Urinary bladder (tissue), 4 donors: Measurements from ENCODE around the gene PHLDB2. TPM values are rescaled to one million over a fixed set of nuclear protein-coding genes. Genes with fewer than 3 reads are reported as not detected.

Experiments
- DNase-seq: peaks from one replicate; pipeline ENCODE4 v3.0.0-alpha.2; 2015; ENCODE audit errors: extremely low spot score
- H3K27ac ChIP-seq: one replicate; pipeline ENCODE4 v1.5.1; 2013; ENCODE audit warnings: low read depth, mild to moderate bottlenecking, moderate library complexity
- H3K36me3 ChIP-seq: one replicate; pipeline ENCODE4 v1.6.1; 2013; ENCODE audit warnings: mild to moderate bottlenecking, moderate library complexity; ENCODE audit not compliant: insufficient read depth
- H3K4me1 ChIP-seq: one replicate; pipeline ENCODE4 v1.6.1; 2013; ENCODE audit warnings: mild to moderate bottlenecking, moderate library complexity; ENCODE audit not compliant: insufficient read depth
- H3K4me3 ChIP-seq: one replicate; pipeline ENCODE4 v1.5.1; 2013; ENCODE audit warnings: low read depth, low read length
- WGBS: extraction: QIAGEN DNeasy Blood & Tissue Kit; methylation state at CpG from one replicate; pipeline ENCODE4 v1.1.7; 2013; 5-methylcytosine and 5-hydroxymethylcytosine counted together
- polyA plus RNA-seq: library from polyadenylated mRNA; stranded (reverse); fragments of 200-250 nt; gene quantifications from one replicate; pipeline ENCODE4 v1.2.3, GENCODE V29; 2013
- total RNA-seq: library from RNA; depleted of rRNA; stranded (reverse); fragments of >200 nt; gene quantifications from one replicate; pipeline ENCODE4 v1.2.3, GENCODE V29; 2014
- donor health status: healthy with polysubstance abuse.
- donor health status: healthy.

The PHLDB2 gene
- total and polyA plus RNA-seq, 2 donors = 58.1 to 173 TPM

- Histone ChIP-seq H3K36me3 (no peaks in the 10 kb centered on the region), H3K4me1 (no peaks in the 10 kb centered on the region), H3K4me3 (no peak overlapping the region), H3K27ac (no peak overlapping the region)
- no peak for DNase-seq
- WGBS = 92% methylated on average over 2 of the region's 2 CpGs
Observed at GRCh38 chr3:111975131-111975530, 116.1 kb downstream of the PHLDB2 start.

GRCh38 chr3:111976254-111976653 lies 117.2 kb downstream of the PHLDB2 start:
- Histone ChIP-seq H3K27ac (peak overlapping the region; percentile 2), H3K36me3 (no peaks in the 10 kb centered on the region), H3K4me1 (no peaks in the 10 kb centered on the region), H3K4me3 (no peak overlapping the region)
- no peak for DNase-seq
- 51% methylated on average over 2 of the region's 2 CpGs for WGBS

GRCh38 chr3:111978583-111979433 lies 119.7 kb downstream of the PHLDB2 start, which contains the start of gene ABHD10:
Gene ABHD10, plus strand, starts transcription at chr3:111979026. Its CDS starts 36 bp downstream, at chr3:111979062.
- 2% methylated on average over 61 of the region's 61 CpGs for WGBS
- peak within 1 kb of the TSS; percentile 74 for H3K27ac ChIP-seq
- H3K36me3 ChIP-seq = no peaks in the 10 kb centered on the region
- H3K4me1 ChIP-seq = no peaks in the 10 kb centered on the region
- peak; percentile 94 for DNase-seq
- peak within 1 kb of the TSS; percentile 74 for H3K4me3 ChIP-seq

- no peak for DNase-seq
- Histone ChIP-seq H3K27ac (peak overlapping the region; percentile 74), H3K4me3 (peak overlapping the region; percentile 74), H3K4me1 (no peaks in the 10 kb centered on the region), H3K36me3 (no peaks in the 10 kb centered on the region)
- 18% methylated on average over 5 of the region's 5 CpGs for WGBS
Observed at GRCh38 chr3:111979434-111980038, 120.5 kb downstream of the PHLDB2 start.

- no peak for DNase-seq
- Histone ChIP-seq H3K36me3 (no peaks in the 10 kb centered on the region), H3K4me3 (no peak overlapping the region), H3K27ac (no peak overlapping the region), H3K4me1 (no peaks in the 10 kb centered on the region)
- 91% methylated on average over 10 of the region's 10 CpGs for WGBS
Observed at GRCh38 chr3:111980716-111981456, 121.8 kb downstream of the PHLDB2 start.

- WGBS = 44% methylated on average over 3 of the region's 3 CpGs
- H3K36me3 ChIP-seq = no peaks in the 10 kb centered on the region
- DNase-seq = no peak
- no peaks in the 10 kb centered on the region for H3K4me1 ChIP-seq
- H3K4me3 ChIP-seq = no peak overlapping the region
- no peak overlapping the region for H3K27ac ChIP-seq
Observed at GRCh38 chr3:111981457-111981763, 122.3 kb downstream of the PHLDB2 start.

- no peak overlapping the region for H3K4me3 ChIP-seq
- H3K27ac ChIP-seq = no peak overlapping the region
- H3K36me3 ChIP-seq = peaks cover 2% of the 10 kb centered on the region
- H3K4me1 ChIP-seq = no peaks in the 10 kb centered on the region
- WGBS = 60% methylated on average over 2 of the region's 2 CpGs
- DNase-seq = no peak
Observed at GRCh38 chr3:111984636-111985298, 125.7 kb downstream of the PHLDB2 start.

- peaks cover 2% of the 10 kb centered on the region for H3K36me3 ChIP-seq
- 87% methylated on average over 3 of the region's 3 CpGs for WGBS
- H3K4me1 ChIP-seq = no peaks in the 10 kb centered on the region
- no peak for DNase-seq
- H3K27ac ChIP-seq = no peak overlapping the region
- no peak overlapping the region for H3K4me3 ChIP-seq
Observed at GRCh38 chr3:111986800-111987199, 127.7 kb downstream of the PHLDB2 start.

GRCh38 chr3:111989061-111989678 lies 130.1 kb downstream of the PHLDB2 start:
- Histone ChIP-seq H3K4me3 (no peak overlapping the region), H3K4me1 (no peaks in the 10 kb centered on the region), H3K36me3 (peaks cover 2% of the 10 kb centered on the region), H3K27ac (peak overlapping the region; percentile 10)
- peak; percentile 35 for DNase-seq
- 45% methylated on average over 3 of the region's 3 CpGs for WGBS

- 75% methylated on average over 2 of the region's 2 CpGs for WGBS
- Histone ChIP-seq H3K36me3 (no peaks in the 10 kb centered on the region), H3K27ac (no peak overlapping the region), H3K4me3 (no peak overlapping the region), H3K4me1 (no peaks in the 10 kb centered on the region)
- no peak for DNase-seq
Observed at GRCh38 chr3:111993038-111993437, 134.0 kb downstream of the PHLDB2 start.

GRCh38 chr3:111998636-111999483 lies 139.8 kb downstream of the PHLDB2 start, which contains the start of gene TAGLN3:
Gene TAGLN3, plus strand, starts transcription at chr3:111998922. Its CDS starts 501 bp downstream, at chr3:111999423.
- 7% methylated on average over 30 of the region's 30 CpGs for WGBS
- peak within 1 kb of the TSS; percentile 29 for H3K4me3 ChIP-seq
- H3K36me3 ChIP-seq = no peaks in the 10 kb centered on the region
- no peaks in the 10 kb centered on the region for H3K4me1 ChIP-seq
- H3K27ac ChIP-seq = no peak within 1 kb of the TSS
- DNase-seq = no peak
